ENCODE measurements around the gene RFX2.

DNA sequence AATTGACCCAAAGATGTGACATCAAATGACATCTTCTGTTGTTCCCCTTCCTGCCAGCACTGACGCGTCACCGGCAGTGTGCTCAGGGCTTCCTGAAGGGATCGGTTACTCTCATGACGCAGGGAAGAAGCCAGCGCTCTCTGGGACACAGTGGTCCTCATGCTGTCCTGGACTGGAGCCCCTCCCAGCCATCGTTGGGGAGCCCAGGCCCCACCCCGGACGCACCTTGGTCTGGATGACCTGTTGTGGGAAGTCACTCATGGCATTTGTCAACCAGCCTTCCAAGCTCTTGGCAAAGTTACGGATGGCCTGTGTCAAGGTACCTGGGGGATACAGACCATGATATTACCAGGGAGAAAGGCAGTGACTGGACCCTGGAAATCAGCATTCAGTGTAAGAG is 106.3 kb downstream of the RFX2 start:
- TF ChIP-seq, protein P1, sequence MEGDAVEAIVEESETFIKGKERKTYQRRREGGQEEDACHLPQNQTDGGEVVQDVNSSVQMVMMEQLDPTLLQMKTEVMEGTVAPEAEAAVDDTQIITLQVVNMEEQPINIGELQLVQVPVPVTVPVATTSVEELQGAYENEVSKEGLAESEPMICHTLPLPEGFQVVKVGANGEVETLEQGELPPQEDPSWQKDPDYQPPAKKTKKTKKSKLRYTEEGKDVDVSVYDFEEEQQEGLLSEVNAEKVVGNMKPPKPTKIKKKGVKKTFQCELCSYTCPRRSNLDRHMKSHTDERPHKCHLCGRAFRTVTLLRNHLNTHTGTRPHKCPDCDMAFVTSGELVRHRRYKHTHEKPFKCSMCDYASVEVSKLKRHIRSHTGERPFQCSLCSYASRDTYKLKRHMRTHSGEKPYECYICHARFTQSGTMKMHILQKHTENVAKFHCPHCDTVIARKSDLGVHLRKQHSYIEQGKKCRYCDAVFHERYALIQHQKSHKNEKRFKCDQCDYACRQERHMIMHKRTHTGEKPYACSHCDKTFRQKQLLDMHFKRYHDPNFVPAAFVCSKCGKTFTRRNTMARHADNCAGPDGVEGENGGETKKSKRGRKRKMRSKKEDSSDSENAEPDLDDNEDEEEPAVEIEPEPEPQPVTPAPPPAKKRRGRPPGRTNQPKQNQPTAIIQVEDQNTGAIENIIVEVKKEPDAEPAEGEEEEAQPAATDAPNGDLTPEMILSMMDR (IDR thresholded peaks at IDR 0.05; ENCODE audit: insufficient read depth, low read length, poor library complexity, severe bottlenecking), result no peak
- TF ChIP-seq EZH2phosphoT487 (conservative IDR thresholded peaks at IDR 0.05; ENCODE audit: low read length), result no peak
